ENCODE measurements around the gene CTSZ. TPM values are rescaled to one million over a fixed set of nuclear protein-coding genes. Genes with fewer than 3 reads are reported as not detected.

The CTSZ gene
- total RNA-seq, 6 experiments from 2014 or later, result 124 to 240 (median 136) TPM

- no peaks in the 10 kb centered on the region; the same call in none of the 2 replicates for H3K27me3 Mint-ChIP-seq (ENCODE audit: insufficient read depth)
- TF ChIP-seq CTCF (IDR thresholded peaks at IDR 0.05), result no peak
- H3K9me3 Mint-ChIP-seq, result no peaks in the 10 kb centered on the region
- H3K4me1 Mint-ChIP-seq (ENCODE audit: low read depth), result peaks cover 22% of the 10 kb centered on the region
- peak overlapping the region; percentile 94 for H3K4me3 Mint-ChIP-seq
- peak; percentile 22 for DNase-seq
- H3K36me3 Mint-ChIP-seq (ENCODE audit: low read depth), result peaks cover 10% of the 10 kb centered on the region
- H3K27ac Mint-ChIP-seq, result peak overlapping the region; percentile 68
These were observed 25.3 kb downstream of the CTSZ start for GRCh38 chr20:58981628-58982364.

- Mint-ChIP-seq H3K9me3 (no peaks in the 10 kb centered on the region; the same call in 1 of the 2 replicates), H3K36me3 (ENCODE audit: low read depth) (peaks cover 7% of the 10 kb centered on the region), H3K27ac (peak within 1 kb of the TSS; percentile 68), H3K4me1 (ENCODE audit: low read depth) (peaks cover 22% of the 10 kb centered on the region), H3K4me3 (peak within 1 kb of the TSS; percentile 94), H3K27me3 (ENCODE audit: insufficient read depth) (peaks cover 2% of the 10 kb centered on the region)
- peak; percentile 59 for DNase-seq
- TF ChIP-seq CTCF (IDR thresholded peaks at IDR 0.05), result no peak
These were observed 26.1 kb downstream of the CTSZ start, which contains the start of gene NELFCD for GRCh38 chr20:58980711-58981627. Gene NELFCD (plus strand): TSS chr20:58981256. CDS start chr20:58981310, 54 bp downstream.

GRCh38 chr20:58978351-58979190 is 28.5 kb downstream of the CTSZ start:
- TF ChIP-seq CTCF (IDR thresholded peaks at IDR 0.05), result no peak
- H3K4me3 Mint-ChIP-seq, result no peak overlapping the region
- H3K27me3 Mint-ChIP-seq (ENCODE audit: insufficient read depth), result peaks cover 3% of the 10 kb centered on the region
- H3K4me1 Mint-ChIP-seq (ENCODE audit: low read depth), result peaks cover 10% of the 10 kb centered on the region
- H3K27ac Mint-ChIP-seq, result no peak overlapping the region
- DNase-seq, result no peak
- H3K9me3 Mint-ChIP-seq, result peaks cover 10% of the 10 kb centered on the region
- peaks cover 15% of the 10 kb centered on the region for H3K36me3 Mint-ChIP-seq (ENCODE audit: low read depth)

GRCh38 chr20:58976061-58976730 is 30.9 kb downstream of the CTSZ start:
- H3K9me3 Mint-ChIP-seq, result peaks cover 10% of the 10 kb centered on the region
- H3K4me3 Mint-ChIP-seq, result no peak overlapping the region
- no peak for DNase-seq
- H3K4me1 Mint-ChIP-seq (ENCODE audit: low read depth), result no peaks in the 10 kb centered on the region
- H3K27ac Mint-ChIP-seq, result no peak overlapping the region
- H3K36me3 Mint-ChIP-seq (ENCODE audit: low read depth), result peaks cover 8% of the 10 kb centered on the region; the same call in 1 of the 2 replicates
- H3K27me3 Mint-ChIP-seq (ENCODE audit: insufficient read depth), result peaks cover 10% of the 10 kb centered on the region
- no peak for TF ChIP-seq CTCF (IDR thresholded peaks at IDR 0.05)
